ENCODE measurements around the gene ENGASE. TPM values are rescaled to one million over a fixed set of nuclear protein-coding genes. Genes with fewer than 3 reads are reported as not detected.

ENGASE gene
- polyA plus RNA-seq, 1 of the 3 experiments (the other 2 are of a cell fraction): 30.1 TPM

DNA sequence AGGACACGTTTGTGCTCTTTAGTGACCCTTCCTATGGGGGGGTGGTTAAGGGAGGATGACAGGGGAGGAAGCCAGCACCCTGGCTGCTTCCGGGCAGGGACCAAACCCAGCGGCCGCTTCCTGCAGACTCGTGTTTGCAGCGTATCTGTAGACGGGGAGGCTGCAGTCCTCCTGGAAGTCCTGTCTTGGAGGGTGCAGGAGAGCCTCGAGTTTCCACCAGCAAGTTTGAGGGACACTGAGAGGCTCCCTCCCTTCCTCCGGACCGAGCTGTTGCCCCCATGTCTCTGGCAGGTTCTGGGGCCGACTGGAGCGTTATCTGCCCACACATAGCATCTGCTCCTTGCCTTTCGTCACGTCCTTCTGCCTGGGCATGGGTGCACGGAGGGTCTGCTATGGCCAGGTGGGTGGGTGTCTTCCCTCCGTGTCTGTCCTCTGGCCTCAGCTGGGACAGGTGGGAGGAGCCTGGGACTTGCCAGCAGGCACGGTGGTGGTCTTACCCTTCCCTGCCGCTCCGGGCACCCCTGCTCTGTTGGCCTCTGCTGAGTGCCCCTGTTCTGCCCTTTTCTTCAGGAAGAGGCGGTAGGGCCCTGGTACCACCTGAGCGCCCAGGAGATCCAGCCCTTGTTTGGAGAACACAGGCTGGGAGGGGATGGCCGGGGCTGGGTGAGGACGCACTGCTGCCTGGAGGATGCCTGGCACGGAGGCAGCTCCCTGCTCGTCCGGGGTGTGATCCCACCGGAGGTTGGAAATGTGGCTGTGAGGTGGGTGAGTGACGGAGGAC, 8.8 kb downstream of the ENGASE start:
- H2AFZ ChIP-seq (ENCODE audit: low read depth): no peak overlapping the region
- POLR2A ChIA-PET: no interaction called here
- WGBS (ENCODE audit: low lambda C conversion rate): 81% methylated on average over 18 of the region's 28 CpGs
- TF ChIP-seq CHD2 (IDR thresholded peaks at IDR 0.05; ENCODE audit: low read length, partially characterized antibody) (no peak), JUND (IDR thresholded peaks at IDR 0.05) (no peak), MXI1 (IDR thresholded peaks at IDR 0.05; ENCODE audit: low read depth, low read length) (no peak), NFIC (IDR thresholded peaks at IDR 0.05; ENCODE audit: borderline replicate concordance) (no peak), YY1 (IDR thresholded peaks at IDR 0.05; ENCODE audit: low read depth) (no peak), FOXM1 (IDR thresholded peaks at IDR 0.05; ENCODE audit: low read depth) (no peak), FOXJ3 (CRISPR knock-in tag; IDR thresholded peaks at IDR 0.05) (no peak), EP300 (IDR thresholded peaks at IDR 0.05; ENCODE audit: borderline replicate concordance in 1 of 2, low read depth in 1 of 2, low read length in 1 of 2) (no peak), TCF12 (IDR thresholded peaks at IDR 0.05) (no peak), TAF1 (IDR thresholded peaks at IDR 0.05; ENCODE audit: borderline replicate concordance, low read depth, low read length) (no peak), GABPA (IDR thresholded peaks at IDR 0.05; ENCODE audit: low read depth) (no peak), ELF1 (IDR thresholded peaks at IDR 0.05) (no peak), EZH2phosphoT487 (IDR thresholded peaks at IDR 0.05; ENCODE audit: borderline replicate concordance, low read depth) (no peak)
- TF ChIP-seq, protein P1, sequence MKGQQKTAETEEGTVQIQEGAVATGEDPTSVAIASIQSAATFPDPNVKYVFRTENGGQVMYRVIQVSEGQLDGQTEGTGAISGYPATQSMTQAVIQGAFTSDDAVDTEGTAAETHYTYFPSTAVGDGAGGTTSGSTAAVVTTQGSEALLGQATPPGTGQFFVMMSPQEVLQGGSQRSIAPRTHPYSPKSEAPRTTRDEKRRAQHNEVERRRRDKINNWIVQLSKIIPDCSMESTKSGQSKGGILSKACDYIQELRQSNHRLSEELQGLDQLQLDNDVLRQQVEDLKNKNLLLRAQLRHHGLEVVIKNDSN (IDR thresholded peaks at IDR 0.05; ENCODE audit: borderline replicate concordance, low read depth): no peak
- CTCF ChIA-PET: interaction anchor here (0.6 to 45.1 kb wide), 37 partner anchors 8 to 331 kb away, joined by 3 to 1305 read pairs (median 7); partner anchors contain the start of gene ENGASE
- peaks cover 0 to 13% of the 10 kb centered on the region in 2 experiments; a peak in 1 of 4 replicates for H3K4me1 ChIP-seq (ENCODE audit: control insufficient read depth in 1 of 2, insufficient read depth in 2 of 2, low read depth in 1 of 2, low read length in 1 of 2)
- no peaks in the 10 kb centered on the region for H3K9me3 ChIP-seq
- no peaks in the 10 kb centered on the region for H3K79me2 ChIP-seq (ENCODE audit: insufficient read depth)
- peaks cover 24% of the 10 kb centered on the region for H4K20me1 ChIP-seq (ENCODE audit: insufficient read depth)
- H3K4me2 ChIP-seq: no peak overlapping the region
- peaks cover 3% of the 10 kb centered on the region for H3F3A ChIP-seq (replicated peaks; ENCODE audit: insufficient read depth)
- peaks cover 7 to 62% of the 10 kb centered on the region in 2 experiments for H3K36me3 ChIP-seq (replicated peaks in 1 of 2; ENCODE audit: control insufficient read depth in 1 of 2, insufficient read depth in 2 of 2, low read length in 1 of 2)
- DNase-seq: peak; percentile 32
- H3K9ac ChIP-seq: no peak overlapping the region
- H3K27me3 ChIP-seq (ENCODE audit: insufficient read depth): no peaks in the 10 kb centered on the region
- no peak overlapping the region; a peak in 1 of 4 replicates for H3K4me3 ChIP-seq (ENCODE audit: low read depth in 2 of 2, low read length in 1 of 2)
- H3K9me2 ChIP-seq: no peaks in the 10 kb centered on the region
- H3K27ac ChIP-seq (ENCODE audit: low read depth in 2 of 2, low read length in 1 of 2): no peak overlapping the region

DNA sequence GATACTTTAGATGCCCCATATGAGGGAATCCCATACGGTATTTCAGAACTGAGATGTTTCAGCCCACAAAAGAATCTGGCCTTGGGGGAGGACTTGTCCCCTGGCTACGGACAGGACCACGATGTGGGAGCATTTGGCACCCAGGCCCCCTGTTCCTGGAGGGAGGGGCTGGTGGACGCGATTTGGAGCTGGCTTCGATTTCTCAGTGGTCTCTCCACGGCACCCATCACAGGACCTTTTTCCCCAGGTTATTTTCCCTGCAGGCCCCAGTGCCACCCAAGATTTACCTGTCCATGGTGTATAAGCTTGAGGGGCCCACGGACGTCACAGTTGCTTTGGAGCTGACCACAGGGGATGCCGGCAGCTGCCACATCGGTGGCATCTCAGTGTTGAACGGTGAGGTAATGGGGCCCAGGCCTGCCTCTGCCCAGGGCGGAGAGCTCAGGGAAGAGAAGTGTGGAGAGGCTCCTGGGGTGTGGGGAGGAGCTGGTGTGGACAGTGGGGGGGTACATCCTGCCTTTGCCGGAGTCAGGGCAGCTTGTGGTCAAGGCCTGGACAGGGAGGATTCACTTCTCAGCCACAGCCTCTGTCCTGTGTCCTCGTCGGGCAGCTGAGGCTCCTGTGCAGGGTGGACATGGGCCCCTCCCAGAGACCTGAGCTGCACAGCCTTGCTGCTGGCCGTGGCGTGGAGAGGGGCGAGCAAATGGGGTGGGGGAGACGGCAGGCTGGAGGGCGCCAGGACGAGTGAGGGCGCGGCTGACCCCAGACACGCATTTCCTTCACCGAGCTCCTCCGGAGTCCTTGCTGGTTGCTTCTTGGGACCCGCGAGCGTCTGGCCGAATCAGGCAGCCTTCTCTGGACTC, 9.9 kb downstream of the ENGASE start:
- Histone ChIP-seq H3K27me3 (ENCODE audit: insufficient read depth) (no peaks in the 10 kb centered on the region), H3K9ac (no peak overlapping the region), H3K79me2 (ENCODE audit: insufficient read depth) (no peaks in the 10 kb centered on the region), H3K4me3 (ENCODE audit: low read depth in 2 of 2, low read length in 1 of 2) (no peak overlapping the region), H3K27ac (ENCODE audit: low read depth in 2 of 2, low read length in 1 of 2) (no peak overlapping the region), H3K9me3 (no peaks in the 10 kb centered on the region), H3K9me2 (no peaks in the 10 kb centered on the region), H4K20me1 (ENCODE audit: insufficient read depth) (peaks cover 31% of the 10 kb centered on the region), H3K4me2 (no peak overlapping the region), H2AFZ (ENCODE audit: low read depth) (no peak overlapping the region), H3K36me3 (replicated peaks in 1 of 2; ENCODE audit: control insufficient read depth in 1 of 2, insufficient read depth in 2 of 2, low read length in 1 of 2) (peaks cover 7 to 55% of the 10 kb centered on the region in 2 experiments), H3F3A (replicated peaks; ENCODE audit: insufficient read depth) (peaks cover 3% of the 10 kb centered on the region), H3K4me1 (ENCODE audit: control insufficient read depth in 1 of 2, insufficient read depth in 2 of 2, low read depth in 1 of 2, low read length in 1 of 2) (peaks cover 0 to 13% of the 10 kb centered on the region in 2 experiments; a peak in 1 of 4 replicates)
- CTCF ChIA-PET: interaction anchor here (0.6 to 45.1 kb wide), 24 partner anchors 10 to 976 kb away, joined by 3 to 1305 read pairs (median 4); partner anchors contain the start of gene ENGASE
- POLR2A ChIA-PET: interaction anchor here (1.7 kb wide), 1 partner anchor 58 kb away, joined by 7 read pairs; no protein-coding TSS in a partner anchor
- no peak for TF ChIP-seq REST (IDR thresholded peaks at IDR 0.05; ENCODE audit: low read depth, low read length)
- 95% methylated on average over 31 of the region's 31 CpGs for WGBS (ENCODE audit: low lambda C conversion rate)
- peak; percentile 22 for DNase-seq
